Tongue (tissue), 2 donors: ENCODE measurements around the gene VRK3. TPM values are rescaled to one million over a fixed set of nuclear protein-coding genes. Genes with fewer than 3 reads are reported as not detected.
"Not testable (repeated sequence)": the region's sequence is repeated elsewhere in the genome, so short reads cannot be mapped to it uniquely, and the experiment has no call there.

ENCODE experiments used
- DNase-seq: peaks from one replicate; pipeline ENCODE4 v3.0.0-alpha.2; 2015
- total RNA-seq: library from RNA; depleted of rRNA; stranded (reverse); fragments of >200 nt; gene quantifications from one replicate; pipeline ENCODE4 v1.2.3, GENCODE V29; 2014

VRK3 gene, protein sequence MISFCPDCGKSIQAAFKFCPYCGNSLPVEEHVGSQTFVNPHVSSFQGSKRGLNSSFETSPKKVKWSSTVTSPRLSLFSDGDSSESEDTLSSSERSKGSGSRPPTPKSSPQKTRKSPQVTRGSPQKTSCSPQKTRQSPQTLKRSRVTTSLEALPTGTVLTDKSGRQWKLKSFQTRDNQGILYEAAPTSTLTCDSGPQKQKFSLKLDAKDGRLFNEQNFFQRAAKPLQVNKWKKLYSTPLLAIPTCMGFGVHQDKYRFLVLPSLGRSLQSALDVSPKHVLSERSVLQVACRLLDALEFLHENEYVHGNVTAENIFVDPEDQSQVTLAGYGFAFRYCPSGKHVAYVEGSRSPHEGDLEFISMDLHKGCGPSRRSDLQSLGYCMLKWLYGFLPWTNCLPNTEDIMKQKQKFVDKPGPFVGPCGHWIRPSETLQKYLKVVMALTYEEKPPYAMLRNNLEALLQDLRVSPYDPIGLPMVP
- 23.2 TPM for total RNA-seq

DNA sequence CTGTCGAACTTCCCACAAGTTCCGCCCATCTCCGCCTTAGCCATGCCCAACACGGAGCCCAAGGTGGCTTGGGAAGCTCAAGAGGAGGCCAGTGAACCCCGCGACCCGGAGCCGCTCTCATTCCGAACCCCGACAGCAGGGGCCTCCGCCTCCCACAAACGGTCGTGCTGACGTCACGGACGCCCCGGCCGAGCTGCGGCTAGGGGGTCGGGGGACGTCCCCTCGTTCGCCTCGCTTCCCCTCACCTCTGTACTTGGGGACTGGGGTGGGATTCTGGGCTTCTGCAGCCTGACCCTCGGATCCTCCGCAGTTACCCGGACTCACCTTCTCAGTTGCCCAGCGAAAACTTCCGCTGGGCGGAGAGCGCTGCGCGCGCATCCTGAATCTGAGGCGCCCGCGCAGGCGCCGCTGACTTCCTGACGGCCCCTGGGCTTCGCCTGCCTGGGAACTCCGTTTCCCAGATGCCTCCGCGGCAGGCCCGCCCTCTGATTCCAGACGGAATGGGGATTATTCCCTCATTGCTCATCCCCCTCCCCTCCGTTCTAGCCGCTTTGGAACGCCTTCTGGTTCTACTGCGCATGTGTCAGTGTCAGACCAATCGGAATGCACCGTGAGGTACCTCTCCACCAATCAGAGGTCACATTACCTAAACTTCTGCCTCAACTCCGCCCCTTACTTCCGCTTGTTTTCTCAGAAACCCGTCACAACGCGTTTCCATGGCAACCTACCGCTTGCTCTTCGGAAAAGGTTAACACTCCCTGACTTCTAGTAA is at the start of gene VRK3:
TSS of gene VRK3 (minus strand) at position 351 of the 772 bp plus-strand sequence. CDS start 9,210 bp downstream, outside the sequence.
- peak; percentile 100 for DNase-seq

DNA sequence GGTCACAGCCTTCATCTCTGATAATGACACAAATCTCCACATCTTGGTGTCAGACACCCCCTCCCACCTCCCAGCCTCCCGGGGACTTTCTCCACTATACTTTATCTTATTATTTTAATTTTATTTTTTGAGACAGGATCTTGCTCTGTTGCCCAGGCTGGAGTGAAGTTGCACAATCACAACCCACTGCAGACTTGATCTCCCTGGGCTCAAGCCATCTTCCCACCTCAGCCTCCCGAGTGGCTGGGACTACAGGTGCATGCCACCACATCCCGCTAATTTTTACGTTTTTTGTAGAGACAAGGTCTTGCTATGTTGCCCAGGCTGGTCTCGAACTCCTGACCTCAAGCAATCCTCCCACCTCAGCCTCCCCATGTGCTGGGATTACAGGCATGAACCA is 43.2 kb upstream of the VRK3 start:
- DNase-seq, result not testable (repeated sequence)

DNA sequence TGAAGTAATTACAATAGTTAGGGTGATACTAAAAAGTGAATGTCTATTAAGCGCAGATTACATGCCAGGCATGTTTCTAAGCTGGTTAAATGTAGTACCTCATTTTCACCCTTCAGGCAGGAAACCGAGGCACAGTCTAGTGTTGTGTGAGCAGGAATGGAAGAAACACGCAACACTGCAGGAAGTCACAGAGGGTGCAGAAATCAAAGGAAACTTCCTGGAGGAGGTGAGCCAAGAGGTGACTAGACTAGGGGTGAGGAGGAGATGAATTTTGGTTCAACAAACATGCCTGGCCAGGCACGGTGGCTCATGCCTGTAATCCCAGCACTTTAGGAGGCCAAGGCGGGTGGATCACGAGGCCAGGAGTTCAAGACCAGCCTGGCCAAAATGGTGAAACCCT is 42.4 kb upstream of the VRK3 start:
- DNase-seq, result no peak

DNA sequence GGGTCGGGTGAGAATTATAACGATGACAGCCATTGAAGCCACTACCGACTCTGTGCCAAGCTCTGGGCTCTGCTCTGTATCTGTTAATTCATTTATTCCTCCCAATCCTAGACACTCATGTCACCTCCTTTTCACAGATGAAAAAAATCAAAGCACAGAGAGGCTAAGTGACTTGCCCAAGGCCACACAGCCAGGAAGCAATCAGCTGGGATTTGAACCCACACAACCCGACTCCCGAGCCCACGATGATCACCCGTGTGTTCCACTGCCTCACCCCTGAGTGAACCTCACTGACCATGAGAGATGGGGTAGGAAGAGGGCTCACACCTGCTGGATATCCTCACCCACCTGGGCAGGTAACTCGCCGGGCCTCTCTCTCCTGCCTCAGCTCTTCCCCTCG is 40.8 kb upstream of the VRK3 start:
- no peak for DNase-seq

DNA sequence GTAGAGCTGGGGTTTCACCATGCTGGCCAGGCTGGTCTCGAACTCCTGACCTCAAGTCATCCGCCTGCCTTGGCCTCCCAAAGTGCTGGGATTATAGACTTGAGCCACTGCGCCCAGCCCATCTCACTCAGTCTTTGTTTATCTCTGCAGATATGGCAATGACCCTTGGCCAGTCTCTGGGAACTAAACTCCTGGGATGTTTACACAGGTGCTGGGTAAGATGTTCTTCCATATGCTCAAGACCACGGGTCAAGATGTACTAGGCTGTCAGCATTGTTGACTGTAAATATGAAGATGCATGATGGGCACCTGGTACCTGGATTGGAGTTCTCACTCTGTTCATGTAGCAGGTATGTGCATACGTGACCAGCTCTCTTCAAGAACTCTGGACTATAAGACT is 36.5 kb upstream of the VRK3 start:
- no peak for DNase-seq

DNA sequence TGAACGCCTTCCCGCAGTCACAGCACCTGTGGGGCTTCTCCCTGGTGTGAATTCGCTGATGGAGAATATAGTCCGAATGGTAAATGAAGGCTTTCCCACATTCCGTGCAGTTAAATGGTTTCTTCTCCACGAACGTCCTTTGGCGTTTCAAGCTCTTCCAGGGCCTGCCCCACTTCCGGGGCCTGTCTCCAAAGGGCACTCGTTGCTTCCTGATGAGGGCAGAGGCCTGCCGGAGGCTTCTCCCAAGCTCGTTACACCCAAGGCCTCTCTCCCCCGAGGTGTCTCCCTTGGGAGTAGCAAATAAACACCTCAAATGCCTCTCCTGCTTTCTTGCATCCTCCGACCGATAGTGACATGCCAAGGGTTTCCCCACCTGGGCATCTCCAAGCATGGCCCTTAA is 34.9 kb upstream of the VRK3 start:
- DNase-seq, result no peak

DNA sequence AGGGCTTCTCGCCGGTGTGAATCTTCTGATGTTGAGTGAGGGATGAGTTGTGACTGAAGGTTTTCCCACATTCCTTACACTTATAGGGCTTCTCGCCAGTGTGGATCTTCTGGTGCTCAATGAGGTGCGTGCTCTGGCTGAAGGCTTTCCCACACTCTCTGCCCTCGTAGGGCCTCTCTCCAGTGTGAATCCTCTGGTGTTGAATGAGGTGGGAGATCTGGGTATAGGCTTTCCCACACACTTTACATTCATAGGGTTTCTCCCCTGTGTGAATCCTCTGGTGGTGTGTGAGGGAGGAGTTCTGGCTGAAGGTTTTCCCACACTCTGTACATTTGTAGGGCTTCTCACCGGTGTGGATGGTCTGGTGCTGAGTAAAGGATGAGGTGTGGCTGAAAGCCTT is 33.9 kb upstream of the VRK3 start:
- DNase-seq, result no peak

DNA sequence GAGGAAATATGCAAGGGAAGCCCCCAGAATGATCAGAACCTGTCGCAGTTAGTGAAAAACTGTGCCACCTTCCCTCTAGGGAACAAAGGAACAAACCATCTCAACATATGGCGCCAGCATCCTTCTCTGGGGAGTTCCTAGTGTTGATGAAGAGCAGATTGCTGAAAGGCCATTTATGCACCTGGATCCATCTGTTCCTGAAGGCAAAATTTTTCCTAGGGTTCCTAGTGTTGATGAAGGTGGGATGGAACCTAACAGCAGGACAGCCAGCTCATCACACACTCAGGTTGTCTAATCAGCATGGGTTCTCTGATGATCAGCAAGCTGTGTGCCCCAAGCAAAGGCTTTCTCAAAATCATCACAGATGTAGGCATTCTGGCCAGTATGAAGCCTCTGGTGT is 33.3 kb upstream of the VRK3 start:
- DNase-seq, result no peak

DNA sequence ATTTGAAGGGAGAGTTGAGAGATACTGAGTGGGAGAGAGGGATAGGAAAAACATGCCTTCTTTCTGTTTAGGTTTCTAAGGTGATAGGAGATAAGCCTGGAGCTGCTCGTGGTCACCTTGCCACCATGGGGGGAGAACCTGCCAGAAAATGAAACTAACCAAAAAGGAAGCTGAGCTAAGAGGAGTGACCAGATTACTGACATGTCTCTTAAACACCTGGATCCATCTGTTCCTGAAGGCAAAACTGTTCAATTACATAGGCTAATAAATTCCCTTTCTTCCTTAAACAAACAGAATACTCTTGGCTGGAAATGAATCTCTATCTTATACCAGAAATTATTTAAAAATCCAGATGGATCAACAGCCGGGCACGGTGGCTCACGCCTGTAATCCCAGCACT is 27.9 kb upstream of the VRK3 start:
- no peak for DNase-seq

DNA sequence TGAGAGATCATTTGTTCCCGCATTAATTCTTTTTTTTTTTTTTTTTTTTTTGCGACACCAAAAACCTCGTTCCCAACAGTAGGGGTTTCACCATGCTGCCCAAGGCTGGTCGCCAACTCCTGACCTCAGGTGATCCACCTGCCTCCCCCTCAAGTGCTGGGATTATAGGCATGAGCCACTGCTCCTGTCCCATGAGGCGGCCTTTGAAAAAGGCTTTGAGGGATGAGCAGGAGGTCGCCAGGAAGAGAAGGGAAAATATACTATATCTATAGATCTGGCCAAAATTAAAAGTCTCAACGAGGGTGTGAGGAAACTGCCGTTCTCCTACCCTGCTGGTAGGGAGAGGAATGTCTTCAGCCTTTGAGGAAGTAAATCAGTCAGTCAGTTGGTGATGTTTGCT is 26.8 kb upstream of the VRK3 start:
- no peak for DNase-seq

DNA sequence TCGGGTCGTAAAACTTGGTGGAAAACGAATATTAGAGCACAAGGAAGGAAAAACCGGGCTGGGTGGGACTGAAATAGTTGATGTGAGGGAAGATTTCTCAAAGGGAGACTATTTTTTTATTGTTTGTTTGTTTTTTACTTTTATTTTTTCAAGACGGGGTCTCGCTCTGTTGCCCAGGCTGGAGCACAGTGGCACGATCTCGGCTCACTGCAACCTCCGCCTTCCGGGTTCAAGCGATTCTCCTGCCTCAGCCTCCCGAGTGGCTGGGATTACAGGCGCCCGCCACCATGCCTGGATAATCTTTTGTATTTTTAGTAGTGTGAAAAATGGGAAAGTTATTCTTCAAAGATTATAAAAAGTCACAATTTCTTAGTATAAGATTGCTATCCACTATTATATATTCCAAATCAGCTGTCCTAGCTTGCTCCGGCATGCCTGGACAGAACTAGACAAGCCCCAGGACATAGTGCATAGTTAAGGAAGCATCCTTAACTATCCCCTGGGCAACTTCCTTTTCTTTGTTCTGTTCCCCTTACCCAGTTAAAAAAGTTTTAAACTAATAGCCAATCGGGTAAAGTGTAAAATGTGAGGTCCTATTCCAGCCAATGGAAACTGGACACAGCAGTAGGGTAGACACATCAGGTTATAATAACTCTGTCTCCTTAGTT is 26.2 kb upstream of the VRK3 start:
- peak; percentile 5 for DNase-seq

DNA sequence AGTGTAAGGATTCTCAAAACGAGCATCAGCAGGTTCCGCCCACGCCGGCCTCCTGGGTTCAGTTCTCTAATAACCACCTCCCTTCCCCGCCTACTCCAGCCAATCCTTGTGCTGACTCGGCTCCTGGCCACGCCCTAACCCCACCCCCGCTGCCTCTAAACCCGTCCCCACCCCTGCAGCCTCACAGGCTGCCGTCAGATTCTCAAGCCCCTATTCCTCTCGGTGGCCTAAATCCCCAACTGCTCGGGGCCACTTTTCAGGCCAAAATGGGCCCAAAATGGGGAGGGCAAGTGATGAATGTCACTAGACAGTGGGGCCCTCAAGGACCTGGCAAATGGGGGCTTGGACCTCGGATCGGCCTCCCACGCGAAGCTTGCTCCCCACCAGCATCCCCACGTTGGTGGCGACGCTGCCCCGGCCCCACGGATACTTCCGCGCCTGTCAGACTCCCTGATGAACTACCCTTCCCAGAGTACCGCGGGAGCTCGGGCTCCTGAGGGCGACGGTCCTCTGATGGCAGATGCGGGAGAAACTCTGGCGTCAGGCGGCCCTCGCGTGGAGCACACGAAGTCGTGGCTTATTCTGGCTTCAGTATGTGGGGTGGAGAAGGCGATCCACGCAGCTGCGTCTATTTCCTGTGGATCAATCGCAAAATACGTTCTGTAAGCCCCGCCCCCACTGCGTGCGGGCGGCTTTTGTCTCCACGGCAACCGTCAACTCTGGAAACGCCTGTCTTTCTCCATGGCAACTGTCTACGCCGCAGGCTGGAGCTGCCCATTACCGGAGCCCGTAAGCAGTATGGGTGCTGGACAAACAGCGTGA is 25.4 kb upstream of the VRK3 start:
- DNase-seq, result peak; percentile 83

DNA sequence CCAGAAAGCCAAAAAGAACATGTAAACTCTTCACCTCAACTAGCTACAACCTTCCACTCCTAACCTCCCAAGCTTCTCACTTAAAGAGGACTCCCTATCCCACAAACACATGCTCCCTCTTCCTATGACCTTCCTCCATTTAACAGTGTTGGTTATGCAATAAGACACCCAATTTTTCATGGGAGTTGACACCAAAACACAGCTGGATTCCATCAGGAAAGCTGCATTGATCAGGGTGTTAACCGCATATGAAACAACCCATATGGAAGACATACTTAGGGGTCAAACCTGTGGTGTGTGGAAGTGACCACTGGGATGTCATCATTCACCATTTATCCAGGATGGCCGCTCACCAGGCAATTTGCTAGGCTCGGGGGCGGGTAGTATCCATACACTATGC is 22.5 kb upstream of the VRK3 start:
- no peak for DNase-seq

DNA sequence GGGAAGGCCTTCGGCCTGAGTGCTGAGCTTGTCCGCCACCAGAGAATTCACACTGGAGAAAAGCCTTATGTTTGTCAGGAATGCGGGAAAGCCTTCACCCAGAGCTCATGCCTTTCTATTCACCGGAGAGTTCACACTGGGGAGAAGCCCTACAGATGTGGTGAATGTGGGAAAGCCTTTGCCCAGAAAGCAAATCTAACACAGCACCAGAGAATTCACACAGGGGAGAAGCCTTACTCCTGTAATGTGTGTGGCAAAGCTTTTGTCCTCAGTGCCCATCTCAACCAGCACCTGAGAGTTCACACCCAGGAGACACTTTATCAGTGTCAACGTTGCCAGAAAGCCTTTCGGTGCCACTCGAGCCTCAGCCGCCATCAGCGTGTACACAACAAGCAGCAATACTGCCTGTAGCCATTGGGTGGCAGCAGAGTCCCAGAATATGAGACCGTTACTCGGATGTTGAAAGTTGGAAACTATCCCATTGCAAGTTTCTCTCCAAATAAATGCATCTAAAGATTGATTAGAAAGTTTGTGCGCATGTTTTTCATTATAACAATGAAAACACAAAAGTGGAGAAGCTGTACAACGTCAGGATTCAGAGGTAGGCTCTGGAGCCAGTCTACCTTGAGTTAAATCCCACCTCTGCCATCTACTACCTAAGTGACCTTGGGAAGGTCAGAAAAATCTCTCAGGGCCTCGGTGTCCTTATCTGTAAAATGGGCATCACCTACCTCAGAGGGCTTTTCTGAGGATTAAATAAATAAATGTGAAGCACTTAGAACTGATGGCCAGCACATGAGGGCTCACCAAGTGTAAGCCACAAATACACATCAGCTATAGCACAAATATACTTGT is 21.7 kb upstream of the VRK3 start:
- DNase-seq, result peak; percentile 75

DNA sequence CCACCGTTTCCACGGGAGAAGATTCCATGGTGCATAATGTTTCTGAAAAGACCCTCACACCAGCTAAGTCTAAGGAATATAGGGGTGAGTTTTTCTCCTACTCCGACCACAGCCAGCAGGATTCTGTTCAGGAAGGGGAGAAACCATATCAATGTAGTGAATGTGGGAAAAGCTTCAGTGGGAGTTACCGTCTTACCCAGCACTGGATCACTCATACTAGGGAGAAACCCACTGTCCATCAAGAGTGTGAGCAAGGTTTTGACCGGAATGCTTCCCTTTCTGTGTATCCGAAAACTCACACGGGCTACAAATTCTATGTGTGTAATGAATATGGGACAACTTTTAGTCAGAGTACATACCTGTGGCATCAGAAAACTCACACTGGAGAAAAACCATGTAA is 19.8 kb upstream of the VRK3 start:
- DNase-seq, result no peak

DNA sequence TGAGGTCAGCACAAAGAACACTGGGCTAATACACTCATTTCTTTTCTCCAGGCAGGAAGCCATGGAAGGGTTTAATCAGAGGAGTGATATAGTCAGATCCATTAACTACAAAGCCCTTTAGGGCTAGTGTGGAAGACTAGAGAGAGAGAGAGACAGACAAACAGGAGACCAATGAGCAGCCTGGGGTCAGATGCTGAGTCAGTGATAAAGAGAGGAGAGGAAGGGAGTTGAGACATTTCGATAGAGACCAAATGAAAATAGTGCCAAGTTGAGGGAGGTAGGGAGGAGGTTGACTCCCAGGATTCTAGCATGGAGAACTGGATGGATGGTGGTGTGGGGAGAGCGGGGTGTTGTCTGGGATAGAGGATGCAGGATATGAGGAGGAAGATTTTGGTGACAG is 18.8 kb upstream of the VRK3 start:
- DNase-seq, result no peak

DNA sequence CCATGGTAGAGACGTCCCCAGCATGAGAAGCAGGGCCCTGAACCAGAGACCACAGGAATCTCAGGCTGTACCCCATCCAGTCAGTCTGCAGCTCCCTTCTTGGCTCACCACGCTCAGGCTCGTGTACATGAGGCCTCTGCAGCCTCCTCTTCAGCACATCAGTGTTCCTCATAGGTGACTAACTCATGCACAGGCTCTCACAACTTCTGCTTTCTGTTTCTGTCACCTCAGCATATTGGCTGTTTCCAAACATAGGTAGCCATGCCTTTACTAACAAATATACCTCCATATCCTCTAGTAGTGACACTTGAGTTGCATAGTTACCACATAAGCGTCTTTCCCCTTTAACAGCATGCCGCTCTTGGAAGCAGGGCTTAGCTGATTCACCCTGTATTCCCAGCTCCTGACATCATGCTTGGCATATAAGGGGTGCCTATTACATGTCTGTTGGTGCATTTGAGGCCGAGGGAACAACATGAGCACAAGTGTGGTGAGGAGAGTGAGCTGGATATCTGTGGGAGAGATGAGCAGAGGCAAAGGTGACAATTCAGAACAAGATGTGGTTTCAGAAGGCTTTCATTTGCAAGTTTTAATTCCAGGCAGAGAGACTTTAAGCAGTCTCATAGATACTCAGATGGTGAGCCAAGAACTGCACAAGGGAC is 17.3 kb upstream of the VRK3 start:
- no peak for DNase-seq

DNA sequence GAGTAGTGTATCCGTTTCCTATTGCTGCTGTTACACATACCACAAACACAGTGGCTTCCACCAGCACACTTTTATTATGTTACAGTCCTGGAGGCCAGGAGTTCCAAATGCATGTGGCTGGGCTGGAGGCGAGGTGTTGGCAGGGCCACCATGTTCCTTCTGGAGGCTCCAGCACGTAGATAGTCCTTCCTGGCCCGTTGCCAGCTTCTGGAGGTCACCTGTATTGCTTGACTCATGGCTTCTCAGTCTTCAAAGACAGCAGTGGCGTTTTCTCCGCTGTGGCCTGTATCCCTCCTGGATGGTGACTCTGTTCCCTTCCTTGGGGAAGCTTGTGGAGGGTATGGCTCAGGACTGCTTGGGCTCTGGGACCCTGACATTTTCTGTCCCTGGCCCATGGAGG is 15.8 kb upstream of the VRK3 start:
- no peak for DNase-seq

DNA sequence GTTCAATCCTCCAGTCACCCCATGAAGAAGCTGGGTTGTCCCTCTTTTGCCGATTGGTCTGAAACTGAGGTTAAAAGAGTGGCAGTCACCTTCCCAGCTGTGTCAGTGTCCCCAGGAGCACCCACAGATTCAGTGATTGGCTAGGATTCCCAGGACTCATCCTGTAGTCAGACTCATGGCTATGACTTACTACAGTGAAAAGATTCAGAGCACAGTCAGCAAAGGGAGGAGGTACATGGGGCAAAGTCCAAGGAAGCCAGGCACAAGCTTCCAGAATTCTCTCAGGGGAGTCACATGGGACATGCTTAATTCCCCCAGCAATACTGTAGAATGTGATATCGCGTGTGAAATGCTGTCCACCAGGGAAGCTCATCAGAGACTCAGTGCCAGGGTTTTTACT is 14.8 kb upstream of the VRK3 start:
- no peak for DNase-seq

DNA sequence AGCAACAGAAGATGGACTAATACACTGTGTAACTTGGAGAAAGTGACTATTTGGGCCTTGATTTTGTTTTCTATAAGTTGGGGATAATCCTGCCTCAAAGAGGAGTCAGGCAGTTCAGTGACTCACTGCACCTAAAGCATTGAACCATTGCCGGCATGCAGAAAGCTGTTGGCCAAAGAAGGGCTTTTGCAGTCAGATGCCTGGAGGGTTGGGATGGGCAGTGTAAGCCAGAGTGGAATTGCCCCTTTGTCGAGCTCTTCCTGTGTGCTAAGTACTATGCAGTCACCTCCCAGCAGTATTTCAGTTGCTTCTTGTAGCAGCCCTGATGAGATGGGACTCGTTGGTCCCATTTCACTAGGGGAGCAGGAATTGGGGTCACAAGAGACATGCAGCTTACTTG is 11.7 kb upstream of the VRK3 start:
- DNase-seq, result no peak

DNA sequence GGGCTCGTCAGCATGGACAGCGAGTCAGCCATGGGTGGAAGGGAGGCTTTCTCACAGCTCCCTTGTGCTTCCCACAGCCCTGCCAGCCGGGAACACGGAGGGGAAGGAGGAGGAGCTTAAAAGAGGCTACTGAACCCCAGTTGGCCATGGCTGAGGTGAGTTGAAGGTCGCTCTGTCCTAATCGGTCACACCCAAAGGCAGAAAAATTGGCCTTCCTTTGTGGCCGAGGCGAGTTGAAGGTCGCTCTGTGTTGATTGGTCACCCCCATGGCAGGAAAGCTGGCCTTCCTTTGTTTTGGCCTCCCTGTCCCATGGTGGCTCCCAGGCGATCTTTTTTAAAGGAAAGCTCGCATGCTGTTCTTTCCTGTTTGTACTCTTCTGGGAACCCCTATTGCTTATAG is 5.8 kb upstream of the VRK3 start:
- no peak for DNase-seq
